ENCODE measurements around the gene RAB29. TPM values are rescaled to one million over a fixed set of nuclear protein-coding genes. Genes with fewer than 3 reads are reported as not detected.

RAB29 gene
- total and polyA plus RNA-seq, 4 experiments from 2014 or later = 59.7 to 102 (median 79.3) TPM

DNA sequence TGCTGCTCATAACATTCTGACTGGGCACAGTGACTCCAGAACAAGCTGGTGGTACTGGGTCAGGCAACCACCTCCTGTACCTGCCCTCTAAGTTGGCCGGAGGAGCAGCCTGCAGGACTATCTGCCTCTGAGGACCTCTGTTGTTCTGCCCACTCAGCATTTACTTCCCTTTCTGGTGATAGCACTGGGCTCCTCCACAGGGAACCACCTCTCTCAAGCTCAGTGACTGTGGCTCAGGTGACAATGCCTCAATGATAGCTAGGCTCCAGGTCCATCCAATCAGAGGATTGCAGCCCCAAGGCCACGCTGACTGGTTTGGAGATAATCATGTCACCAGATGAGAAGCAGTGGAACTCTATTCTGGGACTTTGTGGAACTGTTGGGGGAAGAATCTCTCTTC is 21.9 kb upstream of the RAB29 start:
- intact Hi-C loops (cut with micrococcal nuclease) = no loop called here
- Mint-ChIP-seq H3K27me3 (no peaks in the 10 kb centered on the region), H3K36me3 (peaks cover 56 to 77% of the 10 kb centered on the region in 2 donors), H3K9me3 (no peaks in the 10 kb centered on the region), H3K4me1 (peaks cover under 1 to 5% (median 4%) of the 10 kb centered on the region in 4 donors), H3K4me3 (no peak overlapping the region), H3K27ac (peak overlapping the region in 3 of 7 donors; percentile 1 to 35 (median 19))
- Histone ChIP-seq H3K36me3 (ENCODE audit: insufficient read depth, low read length) (peaks cover 51% of the 10 kb centered on the region), H3K9me3 (ENCODE audit: control insufficient read depth in 1 of 2, low read length in 2 of 2) (no peaks in the 10 kb centered on the region), H3K27me3 (ENCODE audit: insufficient read depth, low read length) (no peaks in the 10 kb centered on the region), H3K4me1 (ENCODE audit: insufficient read depth, low read length) (no peaks in the 10 kb centered on the region), H3K27ac (ENCODE audit: low read depth, low read length) (no peak overlapping the region), H3K4me3 (ENCODE audit: low read length in 2 of 2) (no peak overlapping the region)
- no peak for DNase-seq
- ChIA-PET POLR2A (ENCODE audit: partially characterized antibody) (no interaction called here), CTCF (ENCODE audit: partially characterized antibody) (interaction anchor here (0.5 to 13.5 kb wide), 2 partner anchors 139 to 182 kb away, joined by 3 to 268 read pairs; no protein-coding TSS in a partner anchor)

DNA sequence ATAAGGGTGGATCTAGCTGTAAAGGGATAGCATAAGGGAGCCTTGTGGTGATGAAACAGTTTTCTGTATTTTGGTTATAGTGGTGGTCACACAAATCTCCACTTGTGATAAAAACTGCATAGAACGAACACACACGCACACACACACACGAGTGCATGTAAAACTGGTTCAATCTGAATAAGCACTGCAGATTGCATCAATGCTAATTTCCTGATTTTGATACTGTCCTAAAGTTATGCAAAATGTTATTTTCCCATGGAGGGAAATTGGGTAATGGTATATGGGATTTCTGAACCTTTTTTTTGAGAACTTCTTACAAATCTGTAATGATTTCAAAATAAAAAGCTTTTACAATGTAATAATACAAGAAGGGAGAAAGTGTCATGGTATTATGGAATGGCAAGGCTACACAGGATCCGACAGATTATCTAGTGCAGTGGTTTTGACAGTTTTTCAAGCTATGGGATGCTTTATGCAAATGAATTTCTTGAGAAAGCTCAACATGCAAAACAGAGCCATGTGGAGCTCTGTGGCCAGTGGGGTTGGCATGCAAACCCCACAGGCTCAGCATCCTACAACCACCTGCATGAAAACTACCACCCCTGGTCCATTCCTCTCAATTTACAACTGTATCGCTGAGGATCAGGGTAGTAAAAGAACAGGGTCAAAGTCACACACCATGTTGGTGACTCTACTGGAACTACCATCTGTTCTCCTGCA is 18.9 kb upstream of the RAB29 start:
- intact Hi-C loops (cut with micrococcal nuclease) = no loop called here
- H3K27me3 Mint-ChIP-seq = no peaks in the 10 kb centered on the region
- no peaks in the 10 kb centered on the region for H3K9me3 ChIP-seq (ENCODE audit: control insufficient read depth in 1 of 2, low read length in 2 of 2)
- H3K36me3 ChIP-seq (ENCODE audit: insufficient read depth, low read length) = peaks cover 45% of the 10 kb centered on the region
- H3K36me3 Mint-ChIP-seq = peaks cover 74 to 92% of the 10 kb centered on the region in 2 donors
- no peak for DNase-seq
- H3K27ac ChIP-seq (ENCODE audit: low read depth, low read length) = no peak overlapping the region
- no peaks in the 10 kb centered on the region for H3K27me3 ChIP-seq (ENCODE audit: insufficient read depth, low read length)
- H3K27ac Mint-ChIP-seq = peak overlapping the region in 2 of 7 donors; percentile 6 to 46
- H3K4me1 Mint-ChIP-seq = no peaks in the 10 kb centered on the region
- H3K9me3 Mint-ChIP-seq = no peaks in the 10 kb centered on the region
- no peak overlapping the region for H3K4me3 Mint-ChIP-seq
- no peak overlapping the region for H3K4me3 ChIP-seq (ENCODE audit: low read length in 2 of 2)
- ChIA-PET CTCF (ENCODE audit: partially characterized antibody) (interaction anchor here (0.7 to 13.5 kb wide), 10 partner anchors 12 to 314 kb away, joined by 3 to 268 read pairs (median 6); partner anchors contain the start of gene RAB29), POLR2A (ENCODE audit: partially characterized antibody) (interaction anchor here (1.1 kb wide), 1 partner anchor 13 kb away, joined by 3 read pairs; no protein-coding TSS in a partner anchor)
- H3K4me1 ChIP-seq (ENCODE audit: insufficient read depth, low read length) = no peaks in the 10 kb centered on the region

DNA sequence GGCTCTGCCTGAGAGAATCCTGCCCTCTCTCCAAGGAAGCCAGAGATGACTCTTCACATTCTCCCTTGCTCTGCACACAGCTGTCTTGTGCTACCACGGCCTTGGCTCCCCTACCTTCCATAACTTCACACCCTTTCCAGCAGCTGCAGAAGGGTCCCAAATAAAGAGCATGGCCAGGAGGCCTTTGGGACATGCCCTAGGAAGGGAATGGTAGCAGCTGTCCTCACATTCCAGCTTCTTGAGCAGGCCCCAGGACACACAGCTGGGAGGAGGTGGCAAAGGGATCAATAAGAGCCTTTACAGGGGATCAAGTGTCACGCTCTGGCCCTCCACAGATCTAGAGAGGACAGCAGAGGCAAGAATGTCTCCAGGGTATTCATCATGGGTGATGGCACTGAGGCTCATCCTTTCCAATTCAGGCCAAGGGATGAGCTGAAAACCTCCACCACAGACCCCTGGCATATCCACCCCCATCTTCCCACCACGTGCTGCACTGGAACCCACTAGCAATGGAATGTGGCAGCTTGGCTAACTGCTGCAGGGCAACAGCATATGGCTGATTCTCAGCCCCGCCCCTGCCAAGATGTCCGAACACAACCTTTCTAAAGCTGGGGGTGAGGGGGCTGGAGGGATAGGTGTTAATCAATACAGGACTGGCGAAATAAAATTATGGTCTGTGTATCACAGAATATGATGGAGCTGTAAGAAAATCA is 17.8 kb upstream of the RAB29 start:
- no peaks in the 10 kb centered on the region for H3K9me3 Mint-ChIP-seq
- no peaks in the 10 kb centered on the region for H3K27me3 Mint-ChIP-seq
- intact Hi-C loops (cut with micrococcal nuclease) = no loop called here
- Histone ChIP-seq H3K4me1 (ENCODE audit: insufficient read depth, low read length) (no peaks in the 10 kb centered on the region), H3K36me3 (ENCODE audit: insufficient read depth, low read length) (peaks cover 37% of the 10 kb centered on the region), H3K27me3 (ENCODE audit: insufficient read depth, low read length) (no peaks in the 10 kb centered on the region), H3K27ac (ENCODE audit: low read depth, low read length) (no peak overlapping the region), H3K4me3 (ENCODE audit: low read length in 2 of 2) (no peak overlapping the region), H3K9me3 (ENCODE audit: control insufficient read depth in 1 of 2, low read length in 2 of 2) (no peaks in the 10 kb centered on the region)
- H3K4me1 Mint-ChIP-seq = no peaks in the 10 kb centered on the region
- DNase-seq = no peak
- peak overlapping the region in 1 of 8 donors; percentile 43 for H3K4me3 Mint-ChIP-seq
- peak overlapping the region in 1 of 7 donors; percentile 42 for H3K27ac Mint-ChIP-seq
- POLR2A ChIA-PET (ENCODE audit: partially characterized antibody) = interaction anchor here (1.2 to 2.1 kb wide), 2 partner anchors 18 to 184 kb away, joined by 3 to 10 read pairs; no protein-coding TSS in a partner anchor
- peaks cover 65 to 83% of the 10 kb centered on the region in 2 donors for H3K36me3 Mint-ChIP-seq
- CTCF ChIA-PET (ENCODE audit: partially characterized antibody) = interaction anchor here (1.3 to 13.5 kb wide), 14 partner anchors 11 to 315 kb away, joined by 3 to 268 read pairs (median 6); partner anchors contain the start of gene RAB29

- POLR2A ChIA-PET (ENCODE audit: partially characterized antibody) = interaction anchor here (1.1 to 2.1 kb wide), 4 partner anchors 13 to 185 kb away, joined by 3 to 10 read pairs (median 4); partner anchors contain the start of gene RAB29
- Histone ChIP-seq H3K4me1 (ENCODE audit: insufficient read depth, low read length) (no peaks in the 10 kb centered on the region), H3K36me3 (ENCODE audit: insufficient read depth, low read length) (peaks cover 30% of the 10 kb centered on the region), H3K27me3 (ENCODE audit: insufficient read depth, low read length) (no peaks in the 10 kb centered on the region), H3K27ac (ENCODE audit: low read depth, low read length) (no peak overlapping the region), H3K9me3 (ENCODE audit: control insufficient read depth in 1 of 2, low read length in 2 of 2) (no peaks in the 10 kb centered on the region), H3K4me3 (ENCODE audit: low read length in 2 of 2) (no peak overlapping the region)
- Mint-ChIP-seq H3K27me3 (no peaks in the 10 kb centered on the region), H3K4me3 (no peak overlapping the region), H3K36me3 (peaks cover 61 to 77% of the 10 kb centered on the region in 2 donors), H3K4me1 (no peaks in the 10 kb centered on the region), H3K27ac (no peak overlapping the region), H3K9me3 (no peaks in the 10 kb centered on the region)
- intact Hi-C loops (cut with micrococcal nuclease) = no loop called here
- no peak for DNase-seq
- CTCF ChIA-PET (ENCODE audit: partially characterized antibody) = interaction anchor here (0.7 to 13.5 kb wide), 27 partner anchors 10 to 315 kb away, joined by 3 to 268 read pairs (median 4); partner anchors contain the start of genes PM20D1 and RAB29
Measured at GRCh38 chr1:205792481-205792881, 17.2 kb upstream of the RAB29 start.

- Histone ChIP-seq H3K27ac (ENCODE audit: low read depth, low read length) (no peak overlapping the region), H3K9me3 (ENCODE audit: control insufficient read depth in 1 of 2, low read length in 2 of 2) (no peaks in the 10 kb centered on the region), H3K4me3 (ENCODE audit: low read length in 2 of 2) (no peak overlapping the region), H3K27me3 (ENCODE audit: insufficient read depth, low read length) (no peaks in the 10 kb centered on the region), H3K36me3 (ENCODE audit: insufficient read depth, low read length) (peaks cover 22% of the 10 kb centered on the region), H3K4me1 (ENCODE audit: insufficient read depth, low read length) (no peaks in the 10 kb centered on the region)
- no peaks in the 10 kb centered on the region for H3K27me3 Mint-ChIP-seq
- DNase-seq = peak; percentile 51 to 64 (median 56)
- H3K36me3 Mint-ChIP-seq = peaks cover 54 to 69% of the 10 kb centered on the region in 2 donors
- intact Hi-C loops (cut with micrococcal nuclease) = loop anchor here (1.0 kb wide), 2 partner anchors 117 to 128 kb away; no protein-coding TSS in a partner anchor
- no peaks in the 10 kb centered on the region for H3K9me3 Mint-ChIP-seq
- no peaks in the 10 kb centered on the region for H3K4me1 Mint-ChIP-seq
- CTCF ChIA-PET (ENCODE audit: partially characterized antibody) = interaction anchor here (0.6 to 13.5 kb wide), 36 partner anchors 8 to 316 kb away, joined by 3 to 268 read pairs (median 4); partner anchors contain the start of genes PM20D1 and RAB29
- no peak overlapping the region for H3K4me3 Mint-ChIP-seq
- H3K27ac Mint-ChIP-seq = peak overlapping the region in 2 of 7 donors; percentile 74 to 81
- POLR2A ChIA-PET (ENCODE audit: partially characterized antibody) = interaction anchor here (1.1 to 2.1 kb wide), 4 partner anchors 14 to 185 kb away, joined by 3 to 10 read pairs (median 4); partner anchors contain the start of gene RAB29
Measured at GRCh38 chr1:205791568-205792180, 16.4 kb upstream of the RAB29 start.

DNA sequence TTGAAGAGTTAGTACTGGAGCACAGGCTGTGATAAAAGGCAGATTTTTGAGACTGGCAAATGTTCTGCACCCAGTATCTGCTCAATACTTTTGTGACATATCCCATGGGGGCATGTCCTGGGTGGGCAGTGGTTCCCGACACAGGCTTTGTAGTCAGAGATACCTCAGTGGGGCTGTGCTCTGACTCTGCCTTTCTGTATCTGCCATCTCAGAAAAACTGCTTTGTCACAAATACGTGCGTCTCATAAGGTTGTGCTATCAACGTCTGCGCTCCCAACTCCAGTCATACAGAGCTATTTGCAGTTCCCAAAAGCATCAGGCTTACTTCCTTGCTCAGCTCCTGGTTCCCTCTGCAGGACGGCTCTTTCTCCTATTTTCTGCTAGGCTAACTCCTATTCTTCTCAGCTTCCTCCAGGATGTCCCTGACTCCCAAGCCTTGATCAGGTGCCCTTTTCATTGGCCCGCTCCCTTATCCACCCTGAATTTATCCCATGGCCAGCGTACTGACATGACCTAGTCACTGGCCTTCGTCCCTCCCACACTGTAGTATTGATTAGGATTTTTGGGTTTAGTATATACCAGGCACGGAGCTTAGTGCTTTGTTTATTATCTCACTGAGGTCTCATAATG is 12.1 kb upstream of the RAB29 start:
- no peaks in the 10 kb centered on the region for H3K27me3 Mint-ChIP-seq
- no peaks in the 10 kb centered on the region for H3K9me3 ChIP-seq (ENCODE audit: control insufficient read depth in 1 of 2, low read length in 2 of 2)
- H3K27ac Mint-ChIP-seq = no peak overlapping the region
- H3K36me3 ChIP-seq (ENCODE audit: insufficient read depth, low read length) = no peaks in the 10 kb centered on the region
- H3K9me3 Mint-ChIP-seq = no peaks in the 10 kb centered on the region
- H3K27me3 ChIP-seq (ENCODE audit: insufficient read depth, low read length) = no peaks in the 10 kb centered on the region
- intact Hi-C loops (cut with micrococcal nuclease) = no loop called here
- peaks cover 25 to 33% of the 10 kb centered on the region in 2 donors for H3K36me3 Mint-ChIP-seq
- no peak for DNase-seq
- no peak overlapping the region for H3K4me3 ChIP-seq (ENCODE audit: low read length in 2 of 2)
- no peak overlapping the region for H3K4me3 Mint-ChIP-seq
- peaks cover 8% of the 10 kb centered on the region for H3K4me1 ChIP-seq (ENCODE audit: insufficient read depth, low read length)
- ChIA-PET CTCF (ENCODE audit: partially characterized antibody) (interaction anchor here (0.7 to 13.5 kb wide), 4 partner anchors 22 to 192 kb away, joined by 3 to 268 read pairs (median 16); no protein-coding TSS in a partner anchor), POLR2A (ENCODE audit: partially characterized antibody) (interaction anchor here (3.3 kb wide), 1 partner anchor 13 kb away, joined by 13 read pairs; the partner anchor contains the start of gene RAB29)
- H3K27ac ChIP-seq (ENCODE audit: low read depth, low read length) = no peak overlapping the region
- H3K4me1 Mint-ChIP-seq = peaks cover 5 to 10% (median 8%) of the 10 kb centered on the region in 4 donors
